Posterior vena cava (tissue), 2 donors: ENCODE data around the gene SORBS1. TPM values are rescaled to one million over a fixed set of nuclear protein-coding genes. Genes with fewer than 3 reads are reported as not detected.
A peak's percentile ranks its signal among the peaks of the same experiment; 100 is the strongest.

ENCODE experiments used
- DNase-seq: peaks from one replicate; pipeline ENCODE4 v3.0.0-alpha.2; 2020; ENCODE audit warnings: low spot score
- intact Hi-C, 2 donors: fragments of 100-400 bp; cut with DNase I; formaldehyde crosslinking; loops; one replicate each; pipeline versions ENCODE4 v1.14.1 to v1.14.2; 2022 to 2023
- total RNA-seq, 2 donors: library from RNA; stranded (reverse); fragmentation: NEBNext Ultra II Directional; extraction: Animal tissue kit (Norgen Biotek cat#: 25700); gene quantifications; one replicate each; pipeline ENCODE4 v1.2.1, GENCODE V29; 2021
- donor health status: DM: yes; HTN: yes; CAD: no.
- donor health status: DM: yes; HTN: yes; CAD: no.

SORBS1 gene
- total RNA-seq, 2 donors from 2014 or later, result 1,013 to 1,390 TPM

- no peak for DNase-seq
- intact Hi-C loops, result loop anchor here in 1 of 2 donors (10.0 kb wide), 1 partner anchor 102 kb away; no protein-coding TSS in a partner anchor
These were observed 58.8 kb downstream of the SORBS1 start for GRCh38 chr10:95502377-95502776.

- no peak for DNase-seq
- intact Hi-C loops, result loop anchor here in 1 of 2 donors (10.0 kb wide), 1 partner anchor 103 kb away; no protein-coding TSS in a partner anchor
These were observed 59.7 kb downstream of the SORBS1 start for GRCh38 chr10:95501203-95502094.

GRCh38 chr10:95500649-95501048 is 60.5 kb downstream of the SORBS1 start:
- intact Hi-C loops, result loop anchor here in 1 of 2 donors (10.0 kb wide), 1 partner anchor 104 kb away; no protein-coding TSS in a partner anchor
- no peak for DNase-seq

GRCh38 chr10:95500097-95500496 is 61.1 kb downstream of the SORBS1 start:
- DNase-seq, result no peak
- intact Hi-C loops, result loop anchor here in 1 of 2 donors (10.0 kb wide), 1 partner anchor 105 kb away; no protein-coding TSS in a partner anchor

- intact Hi-C loops, result loop anchor here in 1 of 2 donors (10.0 kb wide), 1 partner anchor 55 kb away; no protein-coding TSS in a partner anchor
- DNase-seq, result no peak
These were observed 61.6 kb downstream of the SORBS1 start for GRCh38 chr10:95499482-95499989.

- intact Hi-C loops, result loop anchor here in 1 of 2 donors (10.0 kb wide), 1 partner anchor 58 kb away; no protein-coding TSS in a partner anchor
These were observed 64.2 kb downstream of the SORBS1 start for GRCh38 chr10:95496951-95497350.

GRCh38 chr10:95496246-95496911 is 64.8 kb downstream of the SORBS1 start:
- DNase-seq, result no peak
- intact Hi-C loops, result loop anchor here in 1 of 2 donors (10.0 kb wide), 1 partner anchor 58 kb away; no protein-coding TSS in a partner anchor

More at GRCh38 chr10:95496951-95497350, 64.2 kb downstream of the SORBS1 start:
- DNase-seq, result no peak

GRCh38 chr10:95493862-95494261 is 67.3 kb downstream of the SORBS1 start:
- no peak for DNase-seq
- intact Hi-C loops, result loop anchor here in 1 of 2 donors (10.0 kb wide), 1 partner anchor 61 kb away; no protein-coding TSS in a partner anchor

GRCh38 chr10:95487994-95488393 is 73.2 kb downstream of the SORBS1 start:
- intact Hi-C loops, result no loop called here
- DNase-seq, result no peak

GRCh38 chr10:95485056-95485844 is 75.9 kb downstream of the SORBS1 start:
- DNase-seq, result no peak
- intact Hi-C loops, result no loop called here

- no peak for DNase-seq
- intact Hi-C loops, result no loop called here
These were observed 78.5 kb downstream of the SORBS1 start for GRCh38 chr10:95482501-95483233.

GRCh38 chr10:95480901-95481491 is 80.2 kb downstream of the SORBS1 start:
- DNase-seq, result no peak
- intact Hi-C loops, result no loop called here

- intact Hi-C loops, result no loop called here
- DNase-seq, result no peak
These were observed 80.9 kb downstream of the SORBS1 start for GRCh38 chr10:95480102-95480900.

- intact Hi-C loops, result no loop called here
- no peak for DNase-seq
These were observed 82.2 kb downstream of the SORBS1 start for GRCh38 chr10:95478935-95479334.

- DNase-seq, result no peak
- intact Hi-C loops, result no loop called here
These were observed 83.0 kb downstream of the SORBS1 start for GRCh38 chr10:95478185-95478584.

- peak; percentile 82 for DNase-seq
- intact Hi-C loops, result no loop called here
These were observed 84.0 kb downstream of the SORBS1 start for GRCh38 chr10:95477175-95477520.
